Activated CD4-positive, CD25-positive, alpha-beta regulatory T cell treated with anti-CD3 and anti-CD28 coated beads, Interleukin-2, amount 50 U/mL, for 16 hours (primary cell): Measurements from ENCODE around the gene PRRC2C.
"Not testable (repeated sequence)": the region's sequence is repeated elsewhere in the genome, so short reads cannot be mapped to it uniquely, and the experiment has no call there.

Experiments used
- DNase-seq: peaks from one replicate; pipeline ENCODE4 v3.0.0-alpha.2; 2020; ENCODE audit warnings: low read depth, low spot score

The PRRC2C gene

GRCh38 chr1:171500304-171500703 lies 15.0 kb downstream of the PRRC2C start:
- DNase-seq: no peak

GRCh38 chr1:171500803-171501202 lies 15.5 kb downstream of the PRRC2C start:
- DNase-seq: no peak

- DNase-seq: no peak
These were observed 16.1 kb downstream of the PRRC2C start for GRCh38 chr1:171501305-171502024.

- DNase-seq: no peak
These were observed 21.4 kb downstream of the PRRC2C start for GRCh38 chr1:171506525-171507304.

- DNase-seq: no peak
These were observed 22.1 kb downstream of the PRRC2C start for GRCh38 chr1:171507435-171507834.

- no peak for DNase-seq
These were observed 23.9 kb downstream of the PRRC2C start for GRCh38 chr1:171509191-171509590.

GRCh38 chr1:171513743-171514142 lies 28.4 kb downstream of the PRRC2C start:
- no peak for DNase-seq

- no peak for DNase-seq
These were observed 30.0 kb downstream of the PRRC2C start for GRCh38 chr1:171515299-171515698.

- no peak for DNase-seq
These were observed 30.4 kb downstream of the PRRC2C start for GRCh38 chr1:171515741-171516140.

GRCh38 chr1:171521567-171521966 lies 36.2 kb downstream of the PRRC2C start:
- DNase-seq: no peak

GRCh38 chr1:171530676-171531075 lies 45.3 kb downstream of the PRRC2C start:
- DNase-seq: no peak

- no peak for DNase-seq
These were observed 47.2 kb downstream of the PRRC2C start for GRCh38 chr1:171532520-171532919.

- DNase-seq: no peak
These were observed 60.2 kb downstream of the PRRC2C start for GRCh38 chr1:171545523-171545922.

GRCh38 chr1:171550050-171550449 lies 64.7 kb downstream of the PRRC2C start:
- DNase-seq: no peak

- not testable (repeated sequence) for DNase-seq
These were observed 65.3 kb downstream of the PRRC2C start for GRCh38 chr1:171550598-171551100.

GRCh38 chr1:171553960-171554359 lies 68.6 kb downstream of the PRRC2C start:
- not testable (repeated sequence) for DNase-seq

- DNase-seq: no peak
These were observed 78.3 kb downstream of the PRRC2C start for GRCh38 chr1:171563675-171564074.

GRCh38 chr1:171566467-171566866 lies 81.1 kb downstream of the PRRC2C start:
- no peak for DNase-seq

GRCh38 chr1:171570295-171570694 lies 85.0 kb downstream of the PRRC2C start:
- no peak for DNase-seq

- no peak for DNase-seq
These were observed 90.8 kb downstream of the PRRC2C start for GRCh38 chr1:171576144-171576543.

- DNase-seq: no peak
These were observed 95.9 kb downstream of the PRRC2C start for GRCh38 chr1:171581226-171581625.

- no peak for DNase-seq
These were observed 96.4 kb downstream of the PRRC2C start for GRCh38 chr1:171581766-171582165.

GRCh38 chr1:171582589-171582988 lies 97.3 kb downstream of the PRRC2C start:
- DNase-seq: no peak
